Trophoblast cell (in vitro differentiated cells and primary cell): ENCODE results near the gene NOM1.
A peak's percentile ranks its signal among the peaks of the same experiment; 100 is the strongest.

Experiments used
- DNase-seq, 2 donors: peaks; one replicate each; pipeline ENCODE4 v3.0.0-alpha.2; 2016
- H2AFZ ChIP-seq: 2 replicates; pipeline ENCODE4 v1.6.1; 2013; ENCODE audit warnings: low read length, moderate library complexity, mild to moderate bottlenecking; ENCODE audit not compliant: insufficient read depth, poor library complexity
- H2AK5ac ChIP-seq: 2 replicates; pipeline ENCODE4 v1.6.1; 2013; ENCODE audit warnings: mild to moderate bottlenecking, low read length
- H2BK120ac ChIP-seq: 2 replicates; pipeline ENCODE4 v1.6.1; 2013; ENCODE audit warnings: low read length, mild to moderate bottlenecking, moderate library complexity; ENCODE audit not compliant: insufficient read depth, poor library complexity
- H2BK12ac ChIP-seq: 2 replicates; pipeline ENCODE4 v1.6.1; 2013; ENCODE audit warnings: mild to moderate bottlenecking, low read length, moderate library complexity
- H2BK5ac ChIP-seq: 2 replicates; pipeline ENCODE4 v1.6.1; 2013; ENCODE audit warnings: low read length, low read depth, moderate library complexity, mild to moderate bottlenecking; ENCODE audit not compliant: poor library complexity
- H3K14ac ChIP-seq: 2 replicates; pipeline ENCODE4 v1.6.1; 2013; ENCODE audit warnings: mild to moderate bottlenecking, low read length
- H3K18ac ChIP-seq: 2 replicates; pipeline ENCODE4 v1.6.1; 2013; ENCODE audit warnings: mild to moderate bottlenecking, low read length
- H3K23ac ChIP-seq: 2 replicates; pipeline ENCODE4 v1.6.1; 2013; ENCODE audit warnings: low read length
- H3K27ac ChIP-seq: 2 replicates; pipeline ENCODE4 v1.5.1; 2013; ENCODE audit warnings: low read depth, mild to moderate bottlenecking, inconsistent platforms, low read length, moderate library complexity
- H3K27me3 ChIP-seq: 2 replicates; pipeline ENCODE4 v1.6.1; 2013; ENCODE audit warnings: inconsistent platforms, mild to moderate bottlenecking, low read length, moderate library complexity; ENCODE audit not compliant: insufficient read depth
- H3K36me3 ChIP-seq, 2 experiments: 1 replicate in 1 of 2; 2 replicates in 1 of 2; pipeline ENCODE4 v1.6.1; 2013; ENCODE audit warnings: low read length in 2 of 2, mild to moderate bottlenecking in 2 of 2, moderate library complexity in 1 of 2; ENCODE audit not compliant: insufficient read depth in 2 of 2, control insufficient read depth in 1 of 2
- H3K4ac ChIP-seq: 2 replicates; pipeline ENCODE4 v1.6.1; 2013; ENCODE audit warnings: low read depth, mild to moderate bottlenecking, low read length, moderate library complexity
- H3K4me1 ChIP-seq, 2 experiments: 1 replicate in 1 of 2; 2 replicates in 1 of 2; pipeline ENCODE4 v1.6.1; 2013; ENCODE audit warnings: low read length in 2 of 2, mild to moderate bottlenecking in 2 of 2, moderate library complexity in 1 of 2; ENCODE audit not compliant: insufficient read depth in 2 of 2, control insufficient read depth in 1 of 2
- H3K4me2 ChIP-seq: 2 replicates; pipeline ENCODE4 v1.6.1; 2013; ENCODE audit warnings: inconsistent platforms, mild to moderate bottlenecking, low read length, moderate library complexity
- H3K4me3 ChIP-seq: 2 replicates; pipeline ENCODE4 v1.5.1; 2013; ENCODE audit warnings: mild to moderate bottlenecking, low read depth, low read length, inconsistent platforms
- H3K79me1 ChIP-seq: one replicate; pipeline ENCODE4 v1.6.1; 2013; ENCODE audit warnings: low read length
- H3K79me2 ChIP-seq: 2 replicates; pipeline ENCODE4 v1.6.1; 2013; ENCODE audit warnings: low read length, mild to moderate bottlenecking; ENCODE audit not compliant: control insufficient read depth, insufficient read depth, poor library complexity
- H3K9ac ChIP-seq: 2 replicates; pipeline ENCODE4 v1.6.1; 2013; ENCODE audit warnings: mild to moderate bottlenecking, low read length
- H3K9me3 ChIP-seq: 2 replicates; pipeline ENCODE4 v1.6.1; 2013; ENCODE audit warnings: low read depth, mild to moderate bottlenecking, control low read depth, inconsistent platforms, low read length; ENCODE audit not compliant: insufficient read depth
- H4K12ac ChIP-seq: 2 replicates; pipeline ENCODE4 v1.6.1; 2013; ENCODE audit warnings: low read depth, mild to moderate bottlenecking, low read length, moderate library complexity
- H4K8ac ChIP-seq: 2 replicates; pipeline ENCODE4 v1.6.1; 2013; ENCODE audit warnings: low read depth, mild to moderate bottlenecking, low read length, moderate library complexity
- H4K91ac ChIP-seq: one replicate; pipeline ENCODE4 v1.6.1; 2013; ENCODE audit warnings: low read depth, mild to moderate bottlenecking, low read length, moderate library complexity
- WGBS: extraction: QIAGEN DNeasy Blood & Tissue Kit; methylation state at CpG from one replicate; pipeline ENCODE4 v1.1.7; 2013; ENCODE audit warnings: missing lambda C conversion rate; ENCODE audit not compliant: insufficient read length, insufficient coverage; ENCODE audit errors: extremely low coverage; 5-methylcytosine and 5-hydroxymethylcytosine counted together

Gene NOM1

GRCh38 chr7:156984174-156984891, 34.8 kb downstream of the NOM1 start:
- Histone ChIP-seq H4K12ac (no peak overlapping the region), H3K4me1 (no peaks in the 10 kb centered on the region), H2BK12ac (no peak overlapping the region), H2BK120ac (no peak overlapping the region), H3K9me3 (peaks cover 5% of the 10 kb centered on the region), H3K79me1 (no peaks in the 10 kb centered on the region), H3K14ac (no peak overlapping the region), H4K8ac (no peak overlapping the region), H2AFZ (no peak overlapping the region), H2BK5ac (no peak overlapping the region), H3K27ac (no peak overlapping the region), H4K91ac (no peak overlapping the region), H3K79me2 (no peaks in the 10 kb centered on the region), H3K18ac (no peak overlapping the region), H3K4me2 (no peak overlapping the region), H3K9ac (no peak overlapping the region), H3K4me3 (no peak overlapping the region), H2AK5ac (no peak overlapping the region), H3K36me3 (no peaks in the 10 kb centered on the region), H3K27me3 (no peaks in the 10 kb centered on the region), H3K4ac (no peak overlapping the region), H3K23ac (no peak overlapping the region)
- no CpG with 5 or more reads among the region's 14 CpGs for WGBS
- DNase-seq = peak; percentile 58 to 86

GRCh38 chr7:156985101-156985992, 35.8 kb downstream of the NOM1 start:
- no peak overlapping the region for H3K9ac ChIP-seq

GRCh38 chr7:156986378-156986777, 36.9 kb downstream of the NOM1 start:
- Histone ChIP-seq H3K9me3 (no peaks in the 10 kb centered on the region), H3K14ac (no peak overlapping the region), H3K4me2 (no peak overlapping the region), H3K79me2 (no peaks in the 10 kb centered on the region), H3K23ac (no peak overlapping the region), H2BK12ac (no peak overlapping the region), H4K12ac (no peak overlapping the region), H3K4ac (no peak overlapping the region), H4K91ac (no peak overlapping the region), H4K8ac (no peak overlapping the region), H2BK120ac (no peak overlapping the region), H3K4me3 (no peak overlapping the region), H2BK5ac (no peak overlapping the region), H3K9ac (no peak overlapping the region), H3K18ac (no peak overlapping the region), H2AFZ (no peak overlapping the region), H3K36me3 (no peaks in the 10 kb centered on the region), H3K27me3 (no peaks in the 10 kb centered on the region), H3K79me1 (no peaks in the 10 kb centered on the region), H3K27ac (no peak overlapping the region), H2AK5ac (no peak overlapping the region), H3K4me1 (no peaks in the 10 kb centered on the region)
- WGBS = no CpG with 5 or more reads among the region's 8 CpGs
- no peak for DNase-seq

More at GRCh38 chr7:156985101-156985992, 35.8 kb downstream of the NOM1 start:
- H2BK12ac ChIP-seq = no peak overlapping the region
- peaks cover 5% of the 10 kb centered on the region for H3K9me3 ChIP-seq
- no peak overlapping the region for H3K4me2 ChIP-seq
- no peak overlapping the region for H2BK5ac ChIP-seq
- H3K79me1 ChIP-seq = no peaks in the 10 kb centered on the region
- H2AK5ac ChIP-seq = no peak overlapping the region
- H3K27ac ChIP-seq = no peak overlapping the region
- no peak overlapping the region for H3K4me3 ChIP-seq
- WGBS = no CpG with 5 or more reads among the region's 29 CpGs
- H2AFZ ChIP-seq = no peak overlapping the region
- H3K23ac ChIP-seq = no peak overlapping the region
- no peak overlapping the region for H3K4ac ChIP-seq
- H3K36me3 ChIP-seq = no peaks in the 10 kb centered on the region
- no peaks in the 10 kb centered on the region for H3K27me3 ChIP-seq
- no peak overlapping the region for H3K14ac ChIP-seq
- H2BK120ac ChIP-seq = no peak overlapping the region
- no peak overlapping the region for H4K8ac ChIP-seq
- DNase-seq = no peak
- H3K18ac ChIP-seq = no peak overlapping the region
- H4K12ac ChIP-seq = no peak overlapping the region
- H3K4me1 ChIP-seq = no peaks in the 10 kb centered on the region
- no peaks in the 10 kb centered on the region for H3K79me2 ChIP-seq
- no peak overlapping the region for H4K91ac ChIP-seq

GRCh38 chr7:156988343-156989185, 39.1 kb downstream of the NOM1 start:
- no CpG with 5 or more reads among the region's 27 CpGs for WGBS

More at GRCh38 chr7:156988343-156989185, 39.1 kb downstream of the NOM1 start:
- no peak overlapping the region for H3K4me2 ChIP-seq
- no peak overlapping the region for H2BK12ac ChIP-seq
- no peak overlapping the region for H4K91ac ChIP-seq
- H3K23ac ChIP-seq = no peak overlapping the region
- H3K27me3 ChIP-seq = no peaks in the 10 kb centered on the region
- H3K9me3 ChIP-seq = no peaks in the 10 kb centered on the region
- no peak overlapping the region for H2BK5ac ChIP-seq
- H3K9ac ChIP-seq = no peak overlapping the region
- H2AFZ ChIP-seq = no peak overlapping the region
- no peak overlapping the region for H3K14ac ChIP-seq
- no peaks in the 10 kb centered on the region for H3K36me3 ChIP-seq
- H3K4me1 ChIP-seq = no peaks in the 10 kb centered on the region
- H4K8ac ChIP-seq = no peak overlapping the region
- DNase-seq = no peak
- no peak overlapping the region for H3K4me3 ChIP-seq
- H2AK5ac ChIP-seq = no peak overlapping the region
- H3K27ac ChIP-seq = no peak overlapping the region
- H3K79me1 ChIP-seq = no peaks in the 10 kb centered on the region
- H4K12ac ChIP-seq = no peak overlapping the region
- H3K18ac ChIP-seq = no peak overlapping the region
- H3K79me2 ChIP-seq = no peaks in the 10 kb centered on the region
- H2BK120ac ChIP-seq = no peak overlapping the region
- no peak overlapping the region for H3K4ac ChIP-seq
